ENCODE measurements around the gene MYEF2.

MYEF2 gene

DNA sequence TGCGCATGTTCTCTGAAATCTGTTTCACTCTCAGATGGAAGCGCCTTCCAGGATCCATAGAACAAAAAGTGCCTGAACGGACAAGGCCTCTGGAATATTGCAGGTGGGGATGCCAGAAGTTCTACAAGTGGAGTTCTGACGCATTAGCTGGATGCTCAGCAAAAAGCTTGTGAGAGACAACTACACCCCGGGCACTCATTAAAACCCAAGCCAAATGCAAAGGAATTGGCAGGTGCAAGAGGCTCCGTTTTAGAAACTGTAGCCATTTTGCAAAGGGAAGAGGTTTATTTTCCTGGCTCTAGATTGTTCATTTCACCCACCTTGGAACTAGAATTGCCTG lies 92.5 kb downstream of the MYEF2 start:
- FAIRE-seq = no peak

DNA sequence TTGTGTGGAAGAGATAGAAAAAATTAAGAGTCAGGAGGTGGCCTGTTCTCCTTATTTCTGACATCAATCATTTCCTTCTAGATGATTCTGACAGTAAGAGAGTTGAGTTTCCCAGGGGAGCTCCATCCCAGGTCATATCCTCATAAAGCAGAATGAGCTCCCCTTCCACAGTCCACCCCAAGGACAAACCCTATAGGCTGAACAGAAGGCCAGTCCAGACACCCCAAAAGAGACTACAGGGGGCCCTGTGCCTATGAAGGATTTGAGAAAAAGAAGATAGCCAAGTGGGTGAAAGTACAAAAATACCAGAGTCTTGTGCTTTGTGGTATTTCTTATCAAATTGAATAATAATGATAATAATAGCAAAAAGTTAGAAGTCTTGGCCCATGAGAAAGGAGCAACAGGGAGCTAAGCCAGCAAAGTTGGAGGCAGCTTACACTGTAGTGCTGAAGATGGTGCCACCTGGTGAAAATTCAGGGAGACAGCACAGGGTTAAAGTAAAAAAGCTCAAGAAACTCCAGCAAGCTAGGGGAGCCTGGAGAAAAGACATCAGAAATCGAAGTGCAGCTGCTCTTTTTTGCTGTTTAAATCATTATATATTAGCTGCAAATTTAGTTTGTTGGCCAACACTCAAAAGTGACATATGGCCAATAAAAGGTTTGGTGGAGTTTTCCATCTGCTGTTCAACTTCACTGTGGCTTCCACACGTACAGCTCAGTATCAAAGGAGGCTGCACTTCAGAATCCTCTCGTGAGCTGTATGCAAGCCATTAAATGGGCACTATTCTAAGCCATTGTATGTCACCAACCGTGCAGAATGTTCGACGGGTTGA lies 93.1 kb downstream of the MYEF2 start:
- FAIRE-seq = no peak

Measured in TTC549 (cell line).